ENCODE data around the gene ZNF862. TPM values are rescaled to one million over a fixed set of nuclear protein-coding genes. Genes with fewer than 3 reads are reported as not detected.
A peak's percentile ranks its signal among the peaks of the same experiment; 100 is the strongest.

Gene ZNF862
- total and polyA plus RNA-seq, 2 of the 8 experiments (the other 6 are each of a cell fraction or from before 2014, with no cell fraction given): 1.8 to 3.9 TPM

- ChIA-PET CTCF (ENCODE audit: partially characterized antibody) (interaction anchor here (0.7 to 10.3 kb wide), 12 partner anchors 8 to 148 kb away, joined by 3 to 209 read pairs (median 10); no protein-coding TSS in a partner anchor), POLR2A (ENCODE audit: partially characterized antibody) (no interaction called here)
- no peak overlapping the region for H3K14ac ChIP-seq (ENCODE audit: insufficient read length)
- no peak overlapping the region for H3K56ac ChIP-seq (replicated peaks; ENCODE audit: insufficient read length, low read depth, low read length)
- no peaks in the 10 kb centered on the region for H3K79me2 ChIP-seq (ENCODE audit: control insufficient read depth in 1 of 2, insufficient read depth in 2 of 2, low read length in 2 of 2)
- no peaks in the 10 kb centered on the region for H3K23me2 ChIP-seq (ENCODE audit: low read depth, low read length)
- H2BK20ac ChIP-seq (ENCODE audit: low read length): no peak overlapping the region
- no peak overlapping the region for H2BK5ac ChIP-seq (ENCODE audit: low read depth, low read length)
- no peaks in the 10 kb centered on the region for H3K27me3 ChIP-seq (replicated peaks in 1 of 4; ENCODE audit: control insufficient read depth in 3 of 4, extremely low read depth in 1 of 4, insufficient read depth in 3 of 4, low read length in 3 of 4)
- H3K36me3 ChIP-seq (ENCODE audit: control insufficient read depth in 2 of 4, insufficient read depth in 4 of 4, low read length in 3 of 4): no peaks in the 10 kb centered on the region
- H4K8ac ChIP-seq (ENCODE audit: extremely low read depth, insufficient read depth, low read length): no peak overlapping the region
- H4K5ac ChIP-seq (ENCODE audit: insufficient read length, low read depth, low read length): no peak overlapping the region
- no peak overlapping the region for H3K27ac ChIP-seq (ENCODE audit: low read depth, low read length)
- no peak overlapping the region for H3K9ac ChIP-seq (replicated peaks in 1 of 4; ENCODE audit: extremely low read depth in 1 of 4, low read depth in 3 of 4, low read length in 3 of 4)
- DNase-seq (ENCODE audit: low read depth in 1 of 2, low spot score in 2 of 2) (no peak), FAIRE-seq (no peak)
- H3K23ac ChIP-seq (ENCODE audit: insufficient read length): no peak overlapping the region
- H3K4me3 ChIP-seq (ENCODE audit: extremely low read depth in 1 of 4, insufficient read depth in 2 of 4, low read depth in 3 of 4, low read length in 4 of 4): no peak overlapping the region
- H2AK5ac ChIP-seq (ENCODE audit: low read depth, low read length): 0 out of 2 replicates have a peak overlapping the region, but pooled peaks have one; percentile 31
- 64% methylated on average over 2 of the region's 3 CpGs; no CpG with 5 or more reads in 1 of the 2 experiments for WGBS, 2 experiments (ENCODE audit: extremely low coverage in 1 of 2, insufficient coverage in 1 of 2, insufficient read length in 1 of 2, insufficient replicate concordance in 2 of 2, low coverage in 1 of 2, low lambda C conversion rate in 2 of 2, missing lambda C conversion rate in 1 of 2)
- H2BK120ac ChIP-seq (replicated peaks; ENCODE audit: low read depth, low read length): no peak overlapping the region
- no peaks in the 10 kb centered on the region for H3K79me1 ChIP-seq (ENCODE audit: low read depth, low read length)
- H4K91ac ChIP-seq (replicated peaks; ENCODE audit: insufficient read length, low read length): no peak overlapping the region
- peaks cover 0 to 17% (median 5%) of the 10 kb centered on the region in 4 experiments; a peak in 6 of 7 replicates for H3K4me1 ChIP-seq (replicated peaks in 1 of 4; ENCODE audit: control insufficient read depth in 3 of 4, insufficient read depth in 4 of 4, low read length in 3 of 4)
- H2BK15ac ChIP-seq (ENCODE audit: low read length): no peak overlapping the region
- peaks cover 0 to 1% of the 10 kb centered on the region in 2 experiments for H4K20me1 ChIP-seq (replicated peaks in 1 of 2; ENCODE audit: control insufficient read depth in 1 of 2, insufficient read depth in 2 of 2, low read length in 2 of 2)
- H2AFZ ChIP-seq (ENCODE audit: low read length): no peak overlapping the region
- no peak overlapping the region for H3K18ac ChIP-seq (ENCODE audit: extremely low read depth, low read length)
- no peak overlapping the region for H3K4ac ChIP-seq (replicated peaks; ENCODE audit: insufficient read length, low read depth, low read length)
- no peaks in the 10 kb centered on the region for H3K9me3 ChIP-seq (ENCODE audit: insufficient read depth in 2 of 2, low read depth in 1 of 2, low read length in 1 of 2)
- H3K4me2 ChIP-seq (ENCODE audit: insufficient read depth in 1 of 2, low read depth in 2 of 2, low read length in 2 of 2): no peak overlapping the region
- H2BK12ac ChIP-seq (ENCODE audit: low read depth, low read length): no peak overlapping the region
- TF ChIP-seq HDAC6 (IDR thresholded peaks at IDR 0.05; ENCODE audit: low read depth, low read length) (no peak), SIN3A (conservative IDR thresholded peaks at IDR 0.05 in 1 of 2, IDR thresholded peaks at IDR 0.05 in 1 of 2; ENCODE audit: low read depth in 1 of 2, low read length in 2 of 2) (no peak), HDAC2 (IDR thresholded peaks at IDR 0.05; ENCODE audit: borderline replicate concordance in 1 of 2, low read depth in 2 of 2, low read length in 2 of 2) (no peak), CBX8 (IDR thresholded peaks at IDR 0.05; ENCODE audit: borderline replicate concordance, low read depth, low read length) (no peak)
Measured at GRCh38 chr7:149811221-149811620, 27.0 kb upstream of the ZNF862 start.
